OCI-LY1 (cell line): ENCODE data around the gene ZFYVE26.

ENCODE experiments used
- H2AFZ ChIP-seq: fragments of 200-600 bp; sonication (generic), shearing (Covaris generic); 2 replicates; pipeline ENCODE4 v1.6.0; 2014; ENCODE audit warnings: antibody characterized with exemption, mild to moderate bottlenecking, low read length
- H3F3A ChIP-seq: fragments of 200-600 bp; sonication (generic), shearing (Covaris generic); 2 replicates; pipeline ENCODE4 v1.6.0; 2014; ENCODE audit warnings: mild to moderate bottlenecking, antibody characterized with exemption, low read length, moderate library complexity; ENCODE audit not compliant: insufficient read depth
- H3K27ac ChIP-seq: fragments of 200-600 bp; sonication (generic); 2 replicates; pipeline ENCODE4 v1.5.1; 2014; ENCODE audit warnings: low read length, mixed run types, mild to moderate bottlenecking, low read depth; ENCODE audit not compliant: poor library complexity, severe bottlenecking
- H3K27me3 ChIP-seq: fragments of 200-600 bp; sonication (generic); 2 replicates; pipeline ENCODE4 v1.6.0; 2014; ENCODE audit warnings: antibody characterized with exemption, mild to moderate bottlenecking, low read length, moderate library complexity; ENCODE audit not compliant: insufficient read depth
- H3K36me3 ChIP-seq: fragments of 200-600 bp; sonication (generic); 2 replicates; pipeline ENCODE4 v1.6.1; 2014; ENCODE audit warnings: mild to moderate bottlenecking, antibody characterized with exemption, low read length, moderate library complexity, mixed read lengths; ENCODE audit not compliant: insufficient read depth
- H3K4me1 ChIP-seq: fragments of 200-600 bp; sonication (generic); 2 replicates; pipeline ENCODE4 v1.5.1; 2014; ENCODE audit warnings: mild to moderate bottlenecking, low read length, moderate library complexity; ENCODE audit not compliant: insufficient read depth, severe bottlenecking
- H3K4me2 ChIP-seq: fragments of 200-600 bp; sonication (generic), shearing (Covaris generic); 2 replicates; pipeline ENCODE4 v1.6.1; 2014; ENCODE audit warnings: low read length
- H3K4me3 ChIP-seq: fragments of 200-600 bp; sonication (generic); 2 replicates; pipeline ENCODE4 v1.5.1; 2014; ENCODE audit warnings: low read length, low read depth, mild to moderate bottlenecking, mixed read lengths; ENCODE audit not compliant: poor library complexity, severe bottlenecking
- H3K79me2 ChIP-seq: fragments of 200-600 bp; shearing (Covaris generic); 2 replicates; pipeline ENCODE4 v1.6.1; 2016; ENCODE audit warnings: mixed run types, low read length, mixed read lengths; ENCODE audit not compliant: insufficient read depth
- H3K9ac ChIP-seq: fragments of 200-600 bp; sonication (generic), shearing (Covaris generic); 2 replicates; pipeline ENCODE4 v1.6.1; 2014; ENCODE audit warnings: mild to moderate bottlenecking, low read length, mixed read lengths
- H3K9me2 ChIP-seq: fragments of 200-600 bp; sonication (generic), shearing (Covaris generic); 2 replicates; pipeline ENCODE4 v1.6.1; 2014; ENCODE audit warnings: low read depth, mild to moderate bottlenecking, low read length, mixed read lengths
- H3K9me3 ChIP-seq: fragments of 200-600 bp; shearing (Covaris generic); 2 replicates; pipeline ENCODE4 v1.6.1; 2014; ENCODE audit warnings: low read length, mixed read lengths
- H4K20me1 ChIP-seq: fragments of 200-600 bp; sonication (generic), shearing (Covaris generic); 2 replicates; pipeline ENCODE4 v1.6.0; 2016; ENCODE audit warnings: mild to moderate bottlenecking, low read length; ENCODE audit not compliant: insufficient read depth
- CTCF ChIP-seq: fragments of 200-600 bp; sonication (generic), shearing (Covaris generic); IDR thresholded peaks from 2 replicates; pipeline ENCODE4 v1.5.1; 2017; ENCODE audit warnings: mild to moderate bottlenecking, antibody characterized with exemption, low read length, moderate library complexity, mixed read lengths
- EZH2 ChIP-seq: fragments of 200-600 bp; sonication (generic), shearing (Covaris generic); IDR thresholded peaks from 2 replicates; pipeline ENCODE4 v1.8.0; 2017; ENCODE audit warnings: borderline replicate concordance, mixed run types, mild to moderate bottlenecking, antibody characterized with exemption, low read length, moderate library complexity, mixed read lengths

ZFYVE26 gene

GRCh38 chr14:67725171-67725570, 91.2 kb downstream of the ZFYVE26 start:
- Histone ChIP-seq H3F3A (no peaks in the 10 kb centered on the region), H3K9ac (no peak overlapping the region), H3K36me3 (no peaks in the 10 kb centered on the region), H3K9me2 (no peaks in the 10 kb centered on the region), H4K20me1 (no peaks in the 10 kb centered on the region), H3K9me3 (no peaks in the 10 kb centered on the region), H3K4me2 (no peak overlapping the region), H3K79me2 (no peaks in the 10 kb centered on the region), H3K27ac (no peak overlapping the region), H3K4me1 (no peaks in the 10 kb centered on the region), H2AFZ (no peak overlapping the region), H3K4me3 (no peak overlapping the region), H3K27me3 (peaks cover 14% of the 10 kb centered on the region; the same call in 1 of the 2 replicates)
- TF ChIP-seq EZH2 (no peak), CTCF (no peak)

- no peak for TF ChIP-seq EZH2
- TF ChIP-seq CTCF, result no peak
Measured at GRCh38 chr14:67722293-67722692, 94.1 kb downstream of the ZFYVE26 start.

GRCh38 chr14:67721875-67722274, 94.5 kb downstream of the ZFYVE26 start:
- TF ChIP-seq CTCF, result no peak
- TF ChIP-seq EZH2, result no peak
- Histone ChIP-seq H3K27ac (no peak overlapping the region), H3K36me3 (no peaks in the 10 kb centered on the region), H3K9me3 (no peaks in the 10 kb centered on the region), H3K9ac (no peak overlapping the region), H4K20me1 (no peaks in the 10 kb centered on the region), H3K4me1 (no peaks in the 10 kb centered on the region), H3K9me2 (no peaks in the 10 kb centered on the region), H3F3A (no peaks in the 10 kb centered on the region), H3K27me3 (peaks cover 14% of the 10 kb centered on the region; the same call in 1 of the 2 replicates), H3K4me2 (no peak overlapping the region), H3K79me2 (no peaks in the 10 kb centered on the region), H3K4me3 (no peak overlapping the region), H2AFZ (no peak overlapping the region)

More at GRCh38 chr14:67722293-67722692, 94.1 kb downstream of the ZFYVE26 start:
- H3K4me1 ChIP-seq, result no peaks in the 10 kb centered on the region
- H3K4me2 ChIP-seq, result no peak overlapping the region
- H3K4me3 ChIP-seq, result no peak overlapping the region
- no peaks in the 10 kb centered on the region for H4K20me1 ChIP-seq
- no peaks in the 10 kb centered on the region for H3F3A ChIP-seq
- H3K9me3 ChIP-seq, result no peaks in the 10 kb centered on the region
- no peaks in the 10 kb centered on the region for H3K79me2 ChIP-seq
- no peak overlapping the region for H3K9ac ChIP-seq
- no peaks in the 10 kb centered on the region for H3K9me2 ChIP-seq
- no peak overlapping the region for H2AFZ ChIP-seq
- peaks cover 14% of the 10 kb centered on the region; the same call in 1 of the 2 replicates for H3K27me3 ChIP-seq
- H3K36me3 ChIP-seq, result no peaks in the 10 kb centered on the region
- no peak overlapping the region for H3K27ac ChIP-seq
